Endothelial cell of umbilical vein (primary cell): Measurements from ENCODE around the gene MLPH. TPM values are rescaled to one million over a fixed set of nuclear protein-coding genes. Genes with fewer than 3 reads are reported as not detected.

Experiments
- BruUV-seq: library from RNA; stranded (reverse); fragments of 400-500 nt; replicated peaks from 2 replicates; lab custom pipeline; 2021; lab: Mats Ljungman, UMichigan
- CTCF ChIA-PET: fragments of 300-600, 350-600 bp; sonication (Branson Sonifier 250); formaldehyde crosslinking; loops from one replicate; lab custom pipeline; 2021; ENCODE audit warnings: antibody characterized with exemption, inconsistent platforms; lab: Charles Lee
- POLR2A ChIA-PET: fragments of 300-600, 350-600 bp; sonication (Branson Sonifier 250); formaldehyde crosslinking; loops from one replicate; lab custom pipeline; 2021; ENCODE audit warnings: antibody characterized with exemption, inconsistent platforms; lab: Charles Lee
- DNase-seq: peaks from one replicate; pipeline ENCODE4 v3.0.0-alpha.2; 2011; ENCODE audit warnings: low read depth, low spot score
- FAIRE-seq: peaks from 2 replicates; lab custom pipeline; 2011; peaks lifted over from hg19 to GRCh38; lab: Jason Lieb, UNC
- H2AFZ ChIP-seq: 2 replicates; pipeline ENCODE4 v1.6.0; 2012; ENCODE audit warnings: low read depth, low read length, control low read depth, inconsistent platforms
- H3K27ac ChIP-seq: 2 replicates; pipeline ENCODE4 v1.5.1; 2011; ENCODE audit warnings: low read depth, mild to moderate bottlenecking, control low read depth, low read length, moderate library complexity; ENCODE audit not compliant: insufficient read depth
- H3K27me3 ChIP-seq, 2 experiments: 2 replicates each; pipeline versions ENCODE4 v1.6.0 to v1.6.1; 2011; ENCODE audit warnings: low read length in 2 of 2, mixed read lengths in 1 of 2; ENCODE audit not compliant: control insufficient read depth in 2 of 2, insufficient read depth in 2 of 2
- H3K36me3 ChIP-seq, 2 experiments: 2 replicates in 1 of 2; 3 replicates in 1 of 2; pipeline ENCODE4 v1.5.1; 2011; ENCODE audit warnings: low read length in 2 of 2, mild to moderate bottlenecking in 1 of 2, moderate library complexity in 1 of 2; ENCODE audit not compliant: control insufficient read depth in 2 of 2, insufficient read depth in 2 of 2; ENCODE audit errors: extremely low read depth in 1 of 2
- H3K4me1 ChIP-seq: 3 replicates; pipeline ENCODE4 v1.5.1; 2011; ENCODE audit warnings: mild to moderate bottlenecking, low read length; ENCODE audit not compliant: control insufficient read depth, insufficient read depth; ENCODE audit errors: extremely low read depth
- H3K4me2 ChIP-seq: 2 replicates; pipeline ENCODE4 v1.6.1; 2011; ENCODE audit warnings: low read length, control low read depth, mixed read lengths; ENCODE audit not compliant: insufficient read depth
- H3K4me3 ChIP-seq, 3 experiments: fragments of 200-600 bp in 1 of 3; sonication (generic), shearing (Covaris generic) in 1 of 3; replicated peaks in 1 of 3; 2 replicates each; pipeline ENCODE4 v1.5.1; 2011 to 2016; ENCODE audit warnings: control low read depth in 3 of 3, low read length in 3 of 3, mild to moderate bottlenecking in 2 of 3, inconsistent platforms in 1 of 3, low read depth in 1 of 3, moderate library complexity in 1 of 3; ENCODE audit not compliant: insufficient read depth in 1 of 3
- H3K79me2 ChIP-seq: 2 replicates; pipeline ENCODE4 v1.6.0; 2012; ENCODE audit warnings: low read length, inconsistent platforms; ENCODE audit not compliant: control insufficient read depth, insufficient read depth
- H3K9ac ChIP-seq: replicated peaks from 2 replicates; pipeline ENCODE3; 2011; ENCODE audit warnings: low read length, control low read depth; ENCODE audit not compliant: insufficient read depth; ENCODE audit errors: extremely low read depth
- H3K9me1 ChIP-seq: replicated peaks from 3 replicates; pipeline ENCODE4 v1.6.0; 2011; ENCODE audit warnings: mild to moderate bottlenecking, low read length; ENCODE audit not compliant: control insufficient read depth, insufficient read depth; ENCODE audit errors: extremely low read depth
- H3K9me3 ChIP-seq: replicated peaks from 2 replicates; pipeline ENCODE4 v1.5.1; 2012; ENCODE audit warnings: low read length, inconsistent platforms; ENCODE audit not compliant: control insufficient read depth, insufficient read depth
- H4K20me1 ChIP-seq: replicated peaks from 2 replicates; pipeline ENCODE3; 2011; ENCODE audit warnings: mild to moderate bottlenecking, low read length; ENCODE audit not compliant: control insufficient read depth, insufficient read depth; ENCODE audit errors: extremely low read depth
- CTCF ChIP-seq, 2 donors: IDR thresholded peaks; 1 replicate in 1 of 2; 2 replicates in 1 of 2; pipeline ENCODE4 v1.5.1; 2011; ENCODE audit warnings: low read length in 2 of 2, mild to moderate bottlenecking in 2 of 2, moderate library complexity in 2 of 2, control low read depth in 1 of 2, inconsistent platforms in 1 of 2, low read depth in 1 of 2; ENCODE audit not compliant: insufficient read depth in 1 of 2; ENCODE audit errors: extremely low read depth in 1 of 2
- EZH2 ChIP-seq: IDR thresholded peaks from 2 replicates; pipeline ENCODE4 v1.6.1; 2012; ENCODE audit warnings: borderline replicate concordance, low read depth, mild to moderate bottlenecking, moderate library complexity, low read length, inconsistent platforms; ENCODE audit not compliant: severe bottlenecking
- FOS ChIP-seq: IDR thresholded peaks from 2 replicates; pipeline ENCODE4 v1.6.1; 2011; ENCODE audit warnings: mild to moderate bottlenecking, low read length, moderate library complexity, borderline replicate concordance; ENCODE audit not compliant: insufficient read depth
- GATA2 ChIP-seq: IDR thresholded peaks from 2 replicates; pipeline ENCODE4 v1.7.0; 2011; ENCODE audit warnings: low read depth, mild to moderate bottlenecking, moderate library complexity, mixed read lengths, low read length; ENCODE audit not compliant: insufficient read length, insufficient read depth
- JUN ChIP-seq: IDR thresholded peaks from 2 replicates; pipeline ENCODE4 v1.6.1; 2011; ENCODE audit warnings: borderline replicate concordance, low read depth; ENCODE audit not compliant: insufficient read length, insufficient read depth
- MYC ChIP-seq: IDR thresholded peaks from one replicate; pipeline ENCODE4 v1.6.1; 2011; ENCODE audit warnings: mild to moderate bottlenecking, low read depth, low read length
- POLR2A ChIP-seq: IDR thresholded peaks from 2 replicates; pipeline ENCODE4 v1.6.1; 2012; ENCODE audit warnings: low read depth, mild to moderate bottlenecking, control low read depth, low read length
- POLR2AphosphoS5 ChIP-seq: IDR thresholded peaks from 2 replicates; pipeline ENCODE4 v1.6.1; 2012; ENCODE audit warnings: low read depth, mild to moderate bottlenecking, control low read depth, low read length, moderate library complexity; ENCODE audit not compliant: insufficient read depth
- dilution Hi-C: fragments of 300-500 bp; cut with MboI; formaldehyde crosslinking; loops from one replicate; pipeline ENCODE4 v1.15.0; 2019; ENCODE audit warnings: low sequenced_read_pairs; ENCODE audit not compliant: extremely low pct_ligation_motif_present
- intact Hi-C: fragments of 100-400 bp; cut with micrococcal nuclease; formaldehyde crosslinking; loops from one replicate; pipeline ENCODE4 v1.10.0; 2022
- polyA plus RNA-seq, 4 experiments: library from polyadenylated mRNA; depleted of rRNA in 3 of 4; stranded (reverse) in 3 of 4; unstranded in 1 of 4; fragments of >200 nt; gene quantifications; 2 replicates each; pipeline versions ENCODE4 v1.2.1 to v1.2.3, GENCODE V29; 2011 to 2012; ENCODE audit warnings: missing spikeins in 1 of 4
- total RNA-seq: library from RNA; stranded (reverse); gene quantifications from 2 replicates; pipeline ENCODE4 v1.2.3, GENCODE V29; 2021
- TF ChIP-seq, protein P1 (sequence below): IDR thresholded peaks from 2 replicates; pipeline ENCODE4 v1.6.1; 2011; ENCODE audit not compliant: insufficient read depth, insufficient read length

The MLPH gene
- total and polyA plus RNA-seq, 2 donors (not counting 3 experiments of a cell fraction or from before 2014, with no cell fraction given): not detected

DNA sequence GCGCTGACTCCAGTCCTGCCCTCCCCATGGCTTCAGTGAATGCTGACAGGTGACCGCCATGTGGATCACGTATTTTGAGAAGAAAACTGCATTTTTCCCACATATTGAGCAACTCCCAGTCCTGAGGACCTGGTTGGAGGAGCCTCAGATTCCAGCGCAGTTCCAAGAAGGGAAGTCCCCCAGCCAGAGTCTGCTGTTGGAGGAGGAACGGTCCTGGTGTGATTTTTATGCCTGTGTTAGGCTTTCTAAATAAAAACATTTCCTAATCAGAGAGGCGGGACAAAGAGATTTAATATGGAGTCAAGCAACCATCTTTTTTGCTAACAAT is 40.7 kb upstream of the MLPH start:
- H3K4me1 ChIP-seq: peaks cover 11% of the 10 kb centered on the region
- dilution Hi-C loops: no loop called here
- H3K9ac ChIP-seq: no peak overlapping the region
- FAIRE-seq (no peak), DNase-seq (no peak)
- no peak overlapping the region for H2AFZ ChIP-seq
- H3K36me3 ChIP-seq: no peaks in the 10 kb centered on the region
- TF ChIP-seq, protein P1, sequence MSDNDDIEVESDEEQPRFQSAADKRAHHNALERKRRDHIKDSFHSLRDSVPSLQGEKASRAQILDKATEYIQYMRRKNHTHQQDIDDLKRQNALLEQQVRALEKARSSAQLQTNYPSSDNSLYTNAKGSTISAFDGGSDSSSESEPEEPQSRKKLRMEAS: no peak
- TF ChIP-seq POLR2AphosphoS5 (no peak), FOS (no peak), POLR2A (no peak), JUN (no peak), MYC (no peak), GATA2 (no peak), CTCF (IDR thresholded peaks at IDR 0.05; ENCODE audit: extremely low read depth in 1 of 2, insufficient read depth in 1 of 2, low read depth in 1 of 2, low read length in 2 of 2) (no peak), EZH2 (no peak)
- H3K27ac ChIP-seq: no peak overlapping the region
- no peak overlapping the region for H3K4me2 ChIP-seq
- no TSS peak for BruUV-seq
- ChIA-PET CTCF (interaction anchor here (1.1 kb wide), 1 partner anchor 25 kb away, joined by 5 read pairs; no protein-coding TSS in a partner anchor), POLR2A (no interaction called here)
- H4K20me1 ChIP-seq: no peaks in the 10 kb centered on the region
- no peaks in the 10 kb centered on the region for H3K79me2 ChIP-seq
- H3K4me3 ChIP-seq: no peak overlapping the region
- H3K27me3 ChIP-seq: peaks cover 49 to 52% of the 10 kb centered on the region in 2 experiments
- intact Hi-C loops: no loop called here
- H3K9me3 ChIP-seq: no peaks in the 10 kb centered on the region
- H3K9me1 ChIP-seq: no peaks in the 10 kb centered on the region
